ENCODE results near the gene DDRGK1.

Gene DDRGK1

DNA sequence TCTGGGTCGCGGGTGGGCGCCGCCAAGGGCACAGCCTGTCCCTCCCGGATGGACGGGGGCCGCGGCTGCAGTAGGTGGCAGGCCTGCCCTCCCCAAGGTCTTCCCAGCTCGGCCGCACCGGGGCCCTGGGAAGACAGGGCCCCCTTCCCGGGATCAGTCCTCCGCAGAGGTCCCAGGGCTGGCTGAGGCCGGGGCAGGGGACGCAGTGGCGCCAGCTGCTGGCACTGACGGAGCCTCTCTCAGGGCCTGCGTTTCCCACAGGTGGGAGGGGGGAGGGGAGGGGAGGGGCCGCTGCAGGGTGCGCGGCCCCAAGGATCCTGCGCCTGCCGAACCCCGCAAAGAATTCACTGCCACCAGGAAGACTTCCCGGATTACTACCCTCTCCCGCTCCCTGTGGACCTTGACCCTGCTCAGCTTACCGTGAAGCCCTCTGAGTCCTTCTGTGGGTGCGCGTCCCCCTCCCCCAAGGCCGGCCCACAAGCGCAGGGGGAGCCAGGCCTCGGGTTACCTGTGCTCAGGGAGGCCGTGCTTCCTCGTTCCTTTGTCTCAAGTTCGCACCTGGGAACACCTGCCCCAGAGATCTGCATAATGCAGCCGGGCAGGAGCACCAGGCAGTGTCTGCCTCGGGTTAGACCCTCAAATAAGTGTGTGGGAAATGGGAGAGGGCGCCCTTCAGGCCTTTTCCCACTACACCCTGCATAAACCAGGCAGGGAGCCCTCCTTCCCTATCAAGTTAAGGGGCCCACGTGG lies 36.2 kb downstream of the DDRGK1 start:
- H3K4me3 ChIP-seq (replicated peaks; ENCODE audit: low read depth, low read length), result no peak overlapping the region
- DNase-seq (ENCODE audit: low read depth), result no peak
- TF ChIP-seq, protein P1, sequence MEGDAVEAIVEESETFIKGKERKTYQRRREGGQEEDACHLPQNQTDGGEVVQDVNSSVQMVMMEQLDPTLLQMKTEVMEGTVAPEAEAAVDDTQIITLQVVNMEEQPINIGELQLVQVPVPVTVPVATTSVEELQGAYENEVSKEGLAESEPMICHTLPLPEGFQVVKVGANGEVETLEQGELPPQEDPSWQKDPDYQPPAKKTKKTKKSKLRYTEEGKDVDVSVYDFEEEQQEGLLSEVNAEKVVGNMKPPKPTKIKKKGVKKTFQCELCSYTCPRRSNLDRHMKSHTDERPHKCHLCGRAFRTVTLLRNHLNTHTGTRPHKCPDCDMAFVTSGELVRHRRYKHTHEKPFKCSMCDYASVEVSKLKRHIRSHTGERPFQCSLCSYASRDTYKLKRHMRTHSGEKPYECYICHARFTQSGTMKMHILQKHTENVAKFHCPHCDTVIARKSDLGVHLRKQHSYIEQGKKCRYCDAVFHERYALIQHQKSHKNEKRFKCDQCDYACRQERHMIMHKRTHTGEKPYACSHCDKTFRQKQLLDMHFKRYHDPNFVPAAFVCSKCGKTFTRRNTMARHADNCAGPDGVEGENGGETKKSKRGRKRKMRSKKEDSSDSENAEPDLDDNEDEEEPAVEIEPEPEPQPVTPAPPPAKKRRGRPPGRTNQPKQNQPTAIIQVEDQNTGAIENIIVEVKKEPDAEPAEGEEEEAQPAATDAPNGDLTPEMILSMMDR (IDR thresholded peaks at IDR 0.05; ENCODE audit: low read length, missing control alignments), result no peak

GRCh38 chr20:3167738-3168078 lies 36.8 kb downstream of the DDRGK1 start:
- H3K4me3 ChIP-seq (replicated peaks; ENCODE audit: low read depth, low read length), result no peak overlapping the region
- no peak for DNase-seq (ENCODE audit: low read depth)
- TF ChIP-seq, protein P1 (IDR thresholded peaks at IDR 0.05; ENCODE audit: low read length, missing control alignments), result no peak

GRCh38 chr20:3166913-3167342 lies 37.6 kb downstream of the DDRGK1 start:
- TF ChIP-seq, protein P1 (IDR thresholded peaks at IDR 0.05; ENCODE audit: low read length, missing control alignments), result no peak
- H3K4me3 ChIP-seq (replicated peaks; ENCODE audit: low read depth, low read length), result no peak overlapping the region
- DNase-seq (ENCODE audit: low read depth), result no peak

DNA sequence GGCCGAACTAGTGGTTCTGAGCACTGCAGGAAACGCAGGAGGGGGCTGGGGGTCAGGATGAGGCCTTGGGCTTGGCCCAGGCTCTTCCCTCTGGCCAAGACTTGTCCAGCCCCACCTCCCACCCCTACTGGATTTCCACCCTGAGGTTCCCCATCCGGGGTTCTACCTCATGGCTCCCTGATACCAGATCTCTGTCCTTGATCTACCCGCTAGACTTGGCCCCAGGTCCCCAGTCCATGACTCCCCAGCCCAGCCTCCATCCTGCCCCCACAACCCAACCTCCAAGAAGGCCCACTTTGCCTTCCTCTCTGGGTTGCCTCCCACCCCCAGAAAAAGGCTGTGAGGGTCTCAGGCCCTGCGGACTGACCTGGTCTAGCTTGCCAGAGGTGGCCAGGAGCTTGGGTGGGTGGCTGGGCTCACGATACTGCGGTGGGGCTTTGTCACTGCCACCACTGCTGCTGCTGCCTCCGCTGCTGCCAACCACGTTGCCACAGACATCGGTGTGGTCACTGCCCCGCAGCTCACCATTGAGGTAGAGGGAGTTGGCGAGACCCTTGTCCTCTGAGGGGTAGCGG lies 38.1 kb downstream of the DDRGK1 start:
- no peak overlapping the region for H3K4me3 ChIP-seq (replicated peaks; ENCODE audit: low read depth, low read length)
- TF ChIP-seq, protein P1 (IDR thresholded peaks at IDR 0.05; ENCODE audit: low read length, missing control alignments), result no peak
- no peak for DNase-seq (ENCODE audit: low read depth)

DNA sequence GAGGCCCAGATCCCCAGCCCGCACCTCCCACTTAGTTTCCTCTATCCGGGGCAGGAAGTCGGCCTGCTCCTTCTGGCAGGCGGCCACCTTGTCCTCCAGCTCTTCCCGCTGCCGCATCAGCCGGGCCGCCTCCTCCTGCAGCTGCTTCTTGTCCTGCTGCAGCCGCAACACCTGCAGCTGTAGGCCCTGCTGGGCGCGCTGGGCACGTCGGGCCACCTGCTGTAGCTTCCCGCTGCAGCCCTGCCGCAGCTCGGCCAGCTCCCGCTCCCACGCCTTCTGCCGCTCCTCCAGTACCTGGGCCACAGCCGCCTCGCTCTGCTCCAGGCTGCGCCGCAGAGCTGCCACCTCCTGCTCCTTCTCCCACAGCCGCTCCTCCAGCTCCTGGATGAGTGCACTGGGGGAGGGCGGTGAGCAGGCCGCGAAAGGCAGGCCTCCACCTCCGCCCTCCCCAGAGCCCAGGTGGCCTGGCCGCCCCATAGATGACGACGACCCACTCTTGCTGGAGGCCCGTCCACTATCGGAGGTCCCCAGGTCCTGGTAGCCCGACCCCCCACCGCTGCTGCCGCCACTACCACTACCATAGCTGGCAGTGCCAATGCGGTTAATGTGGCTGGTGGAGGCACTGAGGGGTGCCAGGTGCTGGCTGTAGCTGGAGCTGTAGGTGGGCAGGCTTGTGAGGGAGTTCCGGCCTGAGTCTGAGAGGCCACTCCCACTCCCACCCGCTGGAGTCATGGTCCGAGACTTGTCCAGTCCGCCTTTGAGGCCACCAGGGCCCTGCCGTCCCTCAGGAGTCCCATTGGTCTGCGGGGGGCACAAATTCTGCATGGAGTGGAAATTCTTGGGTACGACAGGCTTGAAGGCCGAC lies 38.8 kb downstream of the DDRGK1 start:
- DNase-seq (ENCODE audit: low read depth), result peak; percentile 74
- TF ChIP-seq, protein P1 (IDR thresholded peaks at IDR 0.05; ENCODE audit: low read length, missing control alignments), result no peak
- H3K4me3 ChIP-seq (replicated peaks; ENCODE audit: low read depth, low read length), result no peak overlapping the region

DNA sequence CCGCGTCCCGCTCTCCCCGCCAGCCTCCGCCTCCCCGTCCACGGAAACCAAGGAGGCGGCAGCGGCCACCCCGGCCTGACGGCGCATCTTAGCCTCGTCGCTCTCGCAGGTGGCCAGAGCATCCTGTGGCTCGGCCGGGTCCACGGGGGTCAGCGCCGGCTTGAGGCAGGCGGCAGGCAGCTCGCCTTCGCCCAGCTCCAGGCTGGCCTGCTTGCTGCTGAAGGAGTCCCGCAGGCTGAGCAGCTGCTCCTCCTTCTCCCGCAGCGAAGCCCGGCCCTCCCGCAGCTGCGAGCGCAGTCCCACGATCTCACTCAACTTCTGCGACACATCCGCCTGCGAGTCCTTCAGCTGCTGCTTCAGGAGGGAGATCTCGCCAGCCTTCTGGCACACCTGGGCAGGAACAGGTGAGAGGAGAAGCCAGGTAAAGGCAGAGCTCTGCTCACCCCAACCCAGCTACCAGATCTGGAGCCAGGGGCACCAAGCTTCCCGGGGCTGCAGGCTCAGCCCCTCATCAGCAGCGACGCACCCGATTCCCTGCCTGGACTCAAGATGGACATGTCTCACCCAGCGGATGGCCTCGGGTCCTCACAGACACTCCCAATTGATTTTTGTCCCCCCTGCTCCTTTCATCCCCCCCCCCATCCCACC lies 39.6 kb downstream of the DDRGK1 start:
- no peak for DNase-seq (ENCODE audit: low read depth)
- TF ChIP-seq, protein P1 (IDR thresholded peaks at IDR 0.05; ENCODE audit: low read length, missing control alignments), result no peak
- H3K4me3 ChIP-seq (replicated peaks; ENCODE audit: low read depth, low read length), result no peak overlapping the region
